Suprapubic skin (tissue), 4 donors: ENCODE data around the gene SELENOH. TPM values are rescaled to one million over a fixed set of nuclear protein-coding genes. Genes with fewer than 3 reads are reported as not detected.

ENCODE experiments used
- DNase-seq, 2 donors: peaks; one replicate each; pipeline ENCODE4 v3.0.0-alpha.2; 2019; ENCODE audit warnings: low spot score in 2 of 2
- H3K27ac ChIP-seq: fragments of 200-600 bp; sonication (generic); one replicate; pipeline ENCODE4 v1.5.1; 2019
- H3K27me3 ChIP-seq: fragments of 200-600 bp; sonication (generic); one replicate; pipeline ENCODE4 v1.5.1; 2019
- H3K36me3 ChIP-seq: fragments of 200-600 bp; sonication (generic); one replicate; pipeline ENCODE4 v1.5.1; 2019
- H3K4me1 ChIP-seq: fragments of 200-600 bp; sonication (generic); one replicate; pipeline ENCODE4 v1.5.1; 2019
- H3K4me3 ChIP-seq: fragments of 200-600 bp; sonication (generic); one replicate; pipeline ENCODE4 v1.5.1; 2019; ENCODE audit warnings: mild to moderate bottlenecking
- H3K9me3 ChIP-seq: fragments of 200-600 bp; sonication (generic); one replicate; pipeline ENCODE4 v1.5.1; 2019
- CTCF ChIP-seq, 2 donors: fragments of 200-600 bp in 1 of 2; fragments of 450-650 bp in 1 of 2; sonication (generic) in 1 of 2; IDR thresholded peaks; one replicate each; pipeline ENCODE4 v1.5.1; 2016 to 2019; ENCODE audit warnings: antibody characterized with exemption in 2 of 2, mild to moderate bottlenecking in 1 of 2, moderate library complexity in 1 of 2
- EP300 ChIP-seq: sonication (generic); formaldehyde crosslinking; IDR thresholded peaks from one replicate; pipeline ENCODE4 v1.6.1; 2017; ENCODE audit warnings: antibody characterized with exemption
- POLR2A ChIP-seq, 2 donors: fragments of 450-650 bp; IDR thresholded peaks; one replicate each; pipeline ENCODE4 v1.6.1; 2017; ENCODE audit warnings: antibody characterized with exemption in 2 of 2, mild to moderate bottlenecking in 2 of 2, moderate library complexity in 2 of 2
- POLR2AphosphoS5 ChIP-seq, 3 donors: sonication (generic); formaldehyde crosslinking; IDR thresholded peaks; one replicate each; pipeline ENCODE4 v1.6.1; 2017; ENCODE audit warnings: antibody characterized with exemption in 3 of 3
- WGBS: methylation state at CpG from one replicate; pipeline ENCODE4 v1.1.5; 2018; 5-methylcytosine and 5-hydroxymethylcytosine counted together
- total RNA-seq, 4 donors: library from RNA; depleted of rRNA; stranded (reverse); fragments of >200 nt; gene quantifications; one replicate each; pipeline ENCODE4 v1.1.0, GENCODE V29; 2016

Gene SELENOH
- total RNA-seq, 4 donors from 2014 or later, result 62.0 to 74.6 (median 67.5) TPM

GRCh38 chr11:57792060-57792541 is 50.8 kb downstream of the SELENOH start:
- Histone ChIP-seq H3K27me3 (no peaks in the 10 kb centered on the region), H3K4me3 (no peak overlapping the region), H3K9me3 (no peaks in the 10 kb centered on the region), H3K4me1 (peaks cover 63% of the 10 kb centered on the region), H3K36me3 (peaks cover 28% of the 10 kb centered on the region), H3K27ac (peak overlapping the region; percentile 75)
- WGBS, result 80% methylated on average over 7 of the region's 7 CpGs
- no peak for DNase-seq
- TF ChIP-seq EP300 (no peak), POLR2AphosphoS5 (IDR thresholded peaks at IDR 0.05) (no peak), POLR2A (IDR thresholded peaks at IDR 0.05) (no peak), CTCF (IDR thresholded peaks at IDR 0.05) (no peak)

- Histone ChIP-seq H3K9me3 (no peaks in the 10 kb centered on the region), H3K27me3 (no peaks in the 10 kb centered on the region), H3K4me3 (no peak overlapping the region), H3K36me3 (peaks cover 36% of the 10 kb centered on the region), H3K4me1 (peaks cover 56% of the 10 kb centered on the region), H3K27ac (peak overlapping the region; percentile 75)
- TF ChIP-seq POLR2AphosphoS5 (IDR thresholded peaks at IDR 0.05) (no peak), CTCF (IDR thresholded peaks at IDR 0.05) (no peak), EP300 (no peak), POLR2A (IDR thresholded peaks at IDR 0.05) (no peak)
- DNase-seq, result no peak
Measured at GRCh38 chr11:57792870-57793269, 51.6 kb downstream of the SELENOH start.

Other genes with a start within 250 kb of the SELENOH start
- gene SLC43A1, start 225.8 kb upstream of the SELENOH start, total RNA-seq, result 10 to 100 TPM; 13.8 to 48.8 (median 22.3) TPM
- gene TIMM10, start 210.7 kb upstream of the SELENOH start, total RNA-seq, result 10 to 100 TPM; 26.2 to 43.0 (median 40.1) TPM
- gene SMTNL1, start 203.9 kb upstream of the SELENOH start, total RNA-seq, result not detected
- 10 to 100 TPM; 14.2 to 32.4 (median 25.5) TPM for gene UBE2L6, start 173.8 kb upstream of the SELENOH start, total RNA-seq
- 100 to 1,000 TPM in 2 of 4 donors, 10 to 100 TPM in 2; 93.3 to 173 (median 119) TPM for gene SERPING1, start 143.8 kb upstream of the SELENOH start, total RNA-seq
- gene YPEL4, start 91.6 kb upstream of the SELENOH start, total RNA-seq, result 1 to 10 TPM; 1.2 to 3.6 (median 1.5) TPM
- 10 to 100 TPM in 3 of 4 donors, 1 to 10 TPM in 1; 8.5 to 24.4 (median 20.9) TPM for gene CLP1, start 83.7 kb upstream of the SELENOH start, total RNA-seq
- 10 to 100 TPM; 61.7 to 93.9 (median 87.6) TPM for gene ZDHHC5, start 73.4 kb upstream of the SELENOH start, total RNA-seq
- gene MED19, start 29.3 kb upstream of the SELENOH start, total RNA-seq, result 10 to 100 TPM; 29.2 to 43.5 (median 32.7) TPM
- 10 to 100 TPM; 36.9 to 67.7 (median 55.0) TPM for gene TMX2, start 28.9 kb upstream of the SELENOH start, total RNA-seq
- not detected for gene BTBD18, start 10.3 kb downstream of the SELENOH start, total RNA-seq
- gene CTNND1, start 20.3 kb downstream of the SELENOH start, total RNA-seq, result 100 to 1,000 TPM; 216 to 336 (median 223) TPM